GM19397 (cell line): ENCODE results near the gene ERMP1.
"Not testable (repeated sequence)": the region's sequence is repeated elsewhere in the genome, so short reads cannot be mapped to it uniquely, and the experiment has no call there.

Source experiments
- ATAC-seq: cut with Tn5 transposase; IDR thresholded peaks from one replicate; pipeline ENCODE4 v1.9.1; 2021; ENCODE audit warnings: mild to moderate bottlenecking, moderate library complexity; ENCODE audit not compliant: unreplicated experiment

Gene ERMP1

GRCh38 chr9:5832538-5833529, at the start of gene ERMP1:
Gene ERMP1 (minus strand): TSS chr9:5833117. CDS start chr9:5833027, 90 bp downstream.
- peak; percentile 83 for ATAC-seq

- not testable (repeated sequence) for ATAC-seq
Observed at GRCh38 chr9:5882244-5883012, 49.5 kb upstream of the ERMP1 start.

- no peak for ATAC-seq
Observed at GRCh38 chr9:5879419-5880181, 46.7 kb upstream of the ERMP1 start.

GRCh38 chr9:5876711-5877110, 43.8 kb upstream of the ERMP1 start:
- no peak for ATAC-seq

GRCh38 chr9:5876026-5876425, 43.1 kb upstream of the ERMP1 start:
- no peak for ATAC-seq

GRCh38 chr9:5874048-5874447, 41.1 kb upstream of the ERMP1 start:
- no peak for ATAC-seq

GRCh38 chr9:5873439-5873838, 40.5 kb upstream of the ERMP1 start:
- no peak for ATAC-seq

- ATAC-seq, result no peak
Observed at GRCh38 chr9:5872511-5872910, 39.6 kb upstream of the ERMP1 start.

GRCh38 chr9:5871785-5872184, 38.9 kb upstream of the ERMP1 start:
- ATAC-seq, result no peak

GRCh38 chr9:5870691-5871090, 37.8 kb upstream of the ERMP1 start:
- ATAC-seq, result no peak

- ATAC-seq, result no peak
Observed at GRCh38 chr9:5870020-5870339, 37.1 kb upstream of the ERMP1 start.

- ATAC-seq, result no peak
Observed at GRCh38 chr9:5869315-5870019, 36.5 kb upstream of the ERMP1 start.

GRCh38 chr9:5868235-5868634, 35.3 kb upstream of the ERMP1 start:
- no peak for ATAC-seq

- ATAC-seq, result no peak
Observed at GRCh38 chr9:5866685-5867084, 33.8 kb upstream of the ERMP1 start.

GRCh38 chr9:5866272-5866671, 33.4 kb upstream of the ERMP1 start:
- no peak for ATAC-seq

- no peak for ATAC-seq
Observed at GRCh38 chr9:5864446-5864845, 31.5 kb upstream of the ERMP1 start.

GRCh38 chr9:5863092-5863746, 30.3 kb upstream of the ERMP1 start:
- ATAC-seq, result no peak

- no peak for ATAC-seq
Observed at GRCh38 chr9:5858833-5859232, 25.9 kb upstream of the ERMP1 start.

GRCh38 chr9:5857928-5858327, 25.0 kb upstream of the ERMP1 start:
- no peak for ATAC-seq
